GM21786 (cell line): ENCODE measurements around the gene CTIF.

Experiments
- ATAC-seq: cut with Tn5 transposase; IDR thresholded peaks from one replicate; pipeline ENCODE4 v1.9.1; 2021; ENCODE audit not compliant: unreplicated experiment

CTIF gene

DNA sequence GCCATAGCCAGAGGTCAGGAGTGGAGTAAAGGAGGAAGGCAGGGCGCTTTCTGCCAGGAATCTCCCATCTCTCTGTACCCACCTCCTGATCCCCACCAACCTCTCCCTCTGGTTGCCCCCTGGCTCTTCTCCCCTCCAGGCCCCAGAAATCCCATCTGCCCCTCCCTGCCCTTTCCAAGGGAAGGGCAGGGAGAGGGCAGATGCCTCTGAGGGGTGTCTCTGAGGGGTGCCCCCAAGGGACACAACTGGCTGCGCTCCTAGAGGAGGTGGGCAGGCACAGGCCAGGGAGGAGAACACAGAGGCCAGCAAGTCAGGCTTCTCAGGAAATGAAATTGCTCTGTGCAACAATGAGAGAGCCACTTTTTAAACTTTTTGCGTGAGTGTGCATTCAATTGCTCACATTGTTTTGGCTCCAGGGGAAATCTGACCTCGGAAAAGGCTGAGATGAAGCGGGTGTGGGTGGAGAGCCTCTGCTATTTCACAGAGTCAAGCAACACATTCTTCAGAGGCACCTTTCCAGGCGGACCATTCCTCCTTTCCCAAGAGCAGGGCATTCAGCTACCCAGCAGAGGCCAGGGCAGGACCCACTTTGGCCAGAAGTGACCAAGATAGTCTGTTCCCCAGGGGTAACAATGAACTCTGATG, 286.4 kb downstream of the CTIF start:
- ATAC-seq, result no peak

DNA sequence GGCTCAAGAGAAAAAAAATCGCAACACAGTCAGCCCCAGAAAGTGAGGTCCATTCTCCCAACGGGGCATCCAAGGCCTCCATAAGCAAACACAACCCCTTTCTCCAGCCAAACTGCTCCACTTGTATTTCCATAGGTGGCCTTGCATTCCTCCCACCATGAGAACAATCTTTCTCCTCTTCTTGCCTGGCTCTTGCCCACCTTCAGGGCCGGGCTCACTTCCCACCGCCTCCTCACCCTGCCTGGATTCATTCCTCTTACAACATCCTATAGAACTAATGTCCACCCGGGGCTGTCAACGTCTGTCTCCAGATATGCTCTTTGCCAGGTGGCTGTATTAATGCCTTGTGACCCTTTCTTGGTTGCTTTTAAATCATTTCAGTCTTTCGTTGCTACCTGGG, 287.4 kb downstream of the CTIF start:
- no peak for ATAC-seq

- no peak for ATAC-seq
Measured at GRCh38 chr18:48826806-48827205, 288.0 kb downstream of the CTIF start.

- no peak for ATAC-seq
Measured at GRCh38 chr18:48827291-48828193, 288.7 kb downstream of the CTIF start.

- ATAC-seq, result no peak
Measured at GRCh38 chr18:48828194-48828545, 289.3 kb downstream of the CTIF start.

DNA sequence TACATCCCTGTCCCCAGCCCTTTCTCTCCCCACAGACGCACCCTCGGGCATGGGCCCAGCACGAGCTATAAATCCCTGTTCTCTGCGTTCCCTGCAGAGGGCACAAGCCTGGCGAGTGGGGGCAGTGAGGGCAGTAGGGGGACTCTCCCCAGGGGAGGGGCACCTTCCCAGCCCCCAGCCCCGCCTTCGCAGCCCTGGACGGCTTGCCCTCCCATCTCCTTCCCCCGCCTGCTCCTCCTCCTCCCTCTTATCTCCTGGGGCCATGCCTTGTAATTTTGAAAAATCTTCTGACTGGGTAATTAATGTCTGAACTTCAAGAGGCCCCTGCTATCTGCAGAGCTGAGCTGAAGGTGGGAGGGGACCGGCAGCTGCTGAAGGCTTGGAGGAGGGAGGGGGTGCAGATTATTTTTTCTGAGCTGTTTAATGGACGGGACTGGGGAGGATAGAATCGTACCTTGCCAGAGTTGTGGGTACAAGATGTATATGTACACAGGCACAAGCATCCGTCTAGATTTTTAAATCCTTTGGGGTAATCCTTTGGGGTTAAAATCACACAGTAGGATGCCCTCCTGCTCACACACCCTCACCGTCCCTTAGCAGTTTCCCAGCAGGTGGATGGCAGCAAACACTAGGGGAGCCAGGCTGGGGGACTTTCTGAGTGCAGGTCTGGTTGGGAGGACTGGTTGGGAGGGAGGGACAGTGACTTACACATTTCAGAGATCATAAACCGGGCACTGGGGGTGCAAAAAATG, 290.0 kb downstream of the CTIF start:
- ATAC-seq, result no peak

- ATAC-seq, result no peak
Measured at GRCh38 chr18:48829443-48830149, 290.8 kb downstream of the CTIF start.

DNA sequence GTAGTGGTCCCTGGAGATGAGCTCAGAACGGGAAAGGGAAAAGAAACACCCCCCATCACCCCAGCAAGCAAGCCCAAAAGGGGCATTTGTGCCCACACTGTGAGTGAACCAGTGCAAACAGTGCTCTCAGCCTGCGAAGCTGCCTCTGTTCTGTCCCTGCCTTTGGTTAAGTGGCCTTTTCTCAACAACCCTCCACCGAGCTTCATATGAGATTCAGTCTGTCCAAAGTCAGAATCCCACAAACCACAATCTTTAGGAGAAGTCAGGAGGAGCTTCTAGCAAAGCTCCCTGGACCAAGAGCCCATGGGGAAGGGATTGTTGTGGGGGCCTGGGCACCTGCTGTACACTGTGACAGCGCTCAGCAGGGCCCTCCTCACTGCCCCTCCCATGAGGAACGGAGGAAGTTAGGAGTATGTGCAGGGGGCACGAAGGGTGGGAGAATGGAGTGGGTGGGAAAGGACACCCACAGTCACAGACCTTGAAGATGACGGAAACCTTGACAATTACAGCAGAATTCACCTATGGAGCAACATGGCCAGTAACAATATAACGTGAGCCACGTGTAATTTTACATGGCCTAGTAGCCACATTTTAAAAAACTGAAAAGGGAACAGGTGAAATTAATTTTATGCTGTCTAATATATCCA, 292.4 kb downstream of the CTIF start:
- ATAC-seq, result no peak

- ATAC-seq, result no peak
Measured at GRCh38 chr18:48831802-48832201, 293.0 kb downstream of the CTIF start.

- no peak for ATAC-seq
Measured at GRCh38 chr18:48832938-48833700, 294.3 kb downstream of the CTIF start.

DNA sequence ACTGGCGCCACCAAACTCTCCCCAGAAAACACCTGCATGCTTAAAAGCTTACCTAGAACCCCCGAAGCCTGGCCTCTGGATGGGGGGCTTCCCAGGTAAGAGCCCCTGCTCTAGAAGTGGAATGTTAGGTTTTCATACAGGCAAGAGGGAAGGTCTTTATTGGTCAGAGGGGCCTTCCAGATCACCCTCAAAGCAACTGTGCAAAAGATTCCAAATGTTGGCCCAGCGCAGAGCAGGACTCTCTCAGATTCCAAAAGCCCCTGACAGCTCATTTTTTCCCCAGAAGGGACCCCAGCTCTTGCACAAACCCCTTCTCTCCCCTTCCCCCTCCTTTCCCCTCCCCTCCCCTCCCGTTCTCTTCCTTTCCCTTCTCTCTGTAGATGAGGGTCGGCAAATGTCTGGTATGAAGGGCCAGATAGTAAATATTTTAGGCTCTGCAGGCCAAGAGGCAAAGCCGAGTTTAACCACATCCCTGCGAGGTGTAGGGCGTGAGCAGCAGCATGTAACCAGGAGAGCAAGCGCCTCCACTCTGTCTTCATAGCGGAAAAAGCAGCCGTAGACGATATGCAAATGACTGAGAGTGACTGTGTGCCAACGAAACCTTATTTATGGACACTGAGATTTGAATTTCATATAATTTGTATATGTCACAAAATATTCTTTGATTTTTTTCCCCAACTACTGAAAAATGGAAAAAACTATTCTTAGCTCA, 295.0 kb downstream of the CTIF start:
- ATAC-seq, result peak; percentile 68

- ATAC-seq, result peak; percentile 58
Measured at GRCh38 chr18:48834413-48835031, 295.7 kb downstream of the CTIF start.

- ATAC-seq, result no peak
Measured at GRCh38 chr18:48835119-48835518, 296.3 kb downstream of the CTIF start.

GRCh38 chr18:48835745-48836170, 296.9 kb downstream of the CTIF start:
- ATAC-seq, result no peak

GRCh38 chr18:48836231-48836805, 297.5 kb downstream of the CTIF start:
- ATAC-seq, result no peak

GRCh38 chr18:48836806-48837615, 298.2 kb downstream of the CTIF start:
- ATAC-seq, result no peak

DNA sequence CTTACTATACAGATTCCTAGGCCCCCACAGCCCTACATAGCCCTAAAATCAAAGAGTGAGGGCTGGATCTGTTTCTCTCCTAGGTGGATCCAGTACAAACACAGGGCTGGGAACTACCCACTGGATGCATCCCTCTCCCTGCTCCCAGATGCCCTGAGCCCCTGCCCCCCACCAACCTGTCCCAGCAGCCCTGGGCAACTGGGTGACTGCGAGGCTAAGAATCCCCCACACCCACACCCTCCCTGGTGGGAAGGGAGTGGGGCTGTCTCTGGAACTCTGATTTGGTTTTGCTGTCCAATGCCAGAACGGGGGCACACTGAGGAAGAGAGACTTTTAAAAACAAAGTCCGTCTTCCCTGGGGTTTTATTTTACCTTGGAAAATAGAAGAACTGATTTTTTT, 298.8 kb downstream of the CTIF start:
- no peak for ATAC-seq
